ENCODE results near the gene TRIM31.

The TRIM31 gene

GRCh38 chr6:30113003-30113759, at the start of gene TRIM31:
TRIM31 (minus strand) TSS chr6:30113090; CDS start chr6:30112805, 285 bp downstream.
- DNase-seq: no peak

- no peak for DNase-seq
Observed at GRCh38 chr6:30162265-30163089, 49.6 kb upstream of the TRIM31 start.

- DNase-seq: no peak
Observed at GRCh38 chr6:30160785-30161531, 48.1 kb upstream of the TRIM31 start, which contains the start of gene TRIM10. TRIM10 (minus strand) TSS chr6:30161211; CDS start chr6:30160858, 353 bp downstream.

GRCh38 chr6:30160008-30160784, 47.3 kb upstream of the TRIM31 start:
- DNase-seq: no peak

GRCh38 chr6:30158475-30159040, 45.7 kb upstream of the TRIM31 start:
- DNase-seq: no peak

DNA sequence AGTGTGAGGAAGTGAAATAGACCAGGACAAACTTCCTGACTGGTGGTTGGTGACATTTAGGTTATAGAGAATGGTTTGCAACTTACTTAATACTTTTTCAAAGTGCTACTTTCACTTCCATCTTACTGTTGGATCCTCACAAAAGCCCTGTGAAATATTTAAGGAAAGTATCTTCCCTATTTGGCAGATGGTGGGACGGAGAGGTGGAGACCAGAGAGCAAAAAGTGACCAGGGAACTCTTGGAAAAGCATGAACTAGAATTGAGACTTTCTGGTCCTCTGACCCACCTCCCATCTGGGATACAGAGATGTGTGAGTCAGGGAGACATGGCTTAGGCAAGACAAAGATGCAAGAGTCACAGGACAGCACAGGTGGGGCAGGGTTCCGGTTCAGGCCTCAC, 45.1 kb upstream of the TRIM31 start:
- DNase-seq: no peak

GRCh38 chr6:30157581-30157980, 44.7 kb upstream of the TRIM31 start:
- no peak for DNase-seq

- DNase-seq: no peak
Observed at GRCh38 chr6:30156774-30157173, 43.9 kb upstream of the TRIM31 start.

GRCh38 chr6:30156262-30156599, 43.3 kb upstream of the TRIM31 start:
- no peak for DNase-seq

- no peak for DNase-seq
Observed at GRCh38 chr6:30155520-30156261, 42.8 kb upstream of the TRIM31 start.

- no peak for DNase-seq
Observed at GRCh38 chr6:30154709-30155519, 42.0 kb upstream of the TRIM31 start.

DNA sequence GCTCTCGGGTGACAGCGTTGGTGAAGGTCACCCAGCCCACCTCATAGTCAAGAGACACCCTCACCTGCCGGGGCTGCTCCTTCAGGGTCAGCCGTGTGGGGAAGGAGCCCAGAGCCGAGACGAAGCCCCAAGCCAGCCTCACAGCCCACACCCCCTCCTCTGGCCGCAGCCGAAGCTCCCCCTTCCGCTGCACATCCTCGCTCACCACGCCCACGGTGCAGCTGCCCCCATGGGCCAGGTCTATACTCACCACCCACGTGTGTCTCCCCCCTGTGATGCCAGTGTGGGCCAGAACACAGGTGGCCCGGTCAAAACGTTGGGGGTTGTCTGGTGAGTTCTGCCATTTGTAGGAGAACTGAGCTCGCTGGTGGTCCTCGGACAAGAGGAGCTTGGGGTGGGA, 41.2 kb upstream of the TRIM31 start:
- no peak for DNase-seq

- DNase-seq: no peak
Observed at GRCh38 chr6:30152910-30153610, 40.2 kb upstream of the TRIM31 start.

GRCh38 chr6:30152016-30152673, 39.3 kb upstream of the TRIM31 start:
- no peak for DNase-seq

DNA sequence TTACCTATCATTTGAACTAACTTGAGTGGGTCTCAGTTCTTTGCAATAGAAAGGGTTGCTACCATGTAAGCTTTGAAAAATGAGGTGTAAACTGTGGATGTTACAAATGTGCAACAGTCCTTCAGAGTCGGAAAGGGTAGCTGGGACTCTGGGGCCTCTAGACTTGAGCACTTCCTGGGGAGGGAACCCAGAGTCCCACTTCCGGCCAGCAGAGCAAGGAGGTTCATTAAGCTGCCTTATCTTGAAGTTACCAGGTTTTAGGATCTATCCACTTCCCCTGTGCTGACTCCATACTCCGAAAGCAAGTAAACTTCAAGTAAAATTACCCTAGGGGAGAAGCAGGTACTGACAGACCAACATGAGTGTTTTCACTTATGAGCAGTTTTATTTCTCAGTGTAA, 38.7 kb upstream of the TRIM31 start:
- no peak for DNase-seq

DNA sequence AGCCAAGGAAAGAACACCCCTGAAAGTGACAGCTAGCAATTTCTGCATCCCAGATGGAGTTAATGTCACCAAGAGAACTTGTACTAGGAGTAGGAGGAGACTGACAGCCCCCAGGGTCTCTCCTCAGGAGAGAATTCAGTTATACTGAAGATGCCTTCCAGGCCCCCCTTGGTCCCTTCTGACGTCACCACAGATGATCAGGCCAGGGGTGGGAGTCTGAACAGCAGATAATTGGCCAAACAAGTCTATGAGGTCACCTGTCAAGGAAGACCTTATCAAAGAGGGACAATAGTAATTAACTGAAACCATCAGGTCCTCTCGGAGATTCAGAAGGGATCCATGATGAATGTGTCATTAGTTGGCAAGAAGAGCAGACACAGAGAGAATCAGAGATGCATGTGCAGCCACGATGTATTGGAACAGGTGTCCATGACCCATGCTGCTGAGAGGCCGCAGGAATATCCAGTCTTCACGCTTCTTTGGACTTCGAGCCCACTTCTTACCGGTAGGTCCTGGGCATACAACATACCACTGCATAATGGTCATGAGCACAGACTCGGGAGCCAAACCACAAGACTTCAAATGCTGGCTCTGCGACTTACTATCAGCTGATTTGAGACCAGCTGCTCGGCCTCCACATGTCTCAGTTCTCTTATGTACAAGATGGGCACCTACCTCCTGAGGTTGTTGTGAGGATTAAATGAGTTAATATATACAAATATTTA, 37.9 kb upstream of the TRIM31 start:
- no peak for DNase-seq

DNA sequence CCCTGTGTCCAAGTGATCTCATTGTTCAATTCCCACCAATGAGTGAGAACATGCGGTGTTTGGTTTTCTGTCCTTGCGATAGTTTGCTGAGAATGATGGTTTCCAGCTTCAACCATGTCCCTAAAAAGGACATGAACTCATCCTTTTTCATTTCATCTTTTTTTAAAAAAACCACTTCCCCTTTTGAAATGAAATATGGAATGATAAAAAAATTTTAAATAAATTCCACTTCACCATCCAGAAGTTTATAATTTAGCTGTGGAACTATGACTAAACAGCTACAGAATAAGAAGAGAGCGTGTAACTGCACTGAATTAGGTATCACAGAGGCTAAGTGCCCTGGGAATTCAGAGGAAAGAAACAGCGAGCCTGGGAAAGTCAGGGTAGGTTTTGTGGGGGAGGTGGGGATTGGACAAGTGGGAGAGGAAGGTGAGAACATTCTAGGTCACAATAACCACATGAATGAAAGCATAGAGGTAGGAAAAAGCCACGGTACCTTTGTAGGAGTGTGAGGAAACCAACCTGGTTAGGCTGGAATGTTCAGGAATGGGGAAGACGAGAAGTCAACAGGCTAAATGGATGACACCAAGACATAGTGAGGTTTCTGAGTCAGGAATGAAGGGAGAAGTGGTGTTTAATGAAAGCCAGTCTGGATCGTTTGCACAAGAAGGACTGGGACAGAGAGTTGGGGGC, 37.1 kb upstream of the TRIM31 start:
- no peak for DNase-seq

DNA sequence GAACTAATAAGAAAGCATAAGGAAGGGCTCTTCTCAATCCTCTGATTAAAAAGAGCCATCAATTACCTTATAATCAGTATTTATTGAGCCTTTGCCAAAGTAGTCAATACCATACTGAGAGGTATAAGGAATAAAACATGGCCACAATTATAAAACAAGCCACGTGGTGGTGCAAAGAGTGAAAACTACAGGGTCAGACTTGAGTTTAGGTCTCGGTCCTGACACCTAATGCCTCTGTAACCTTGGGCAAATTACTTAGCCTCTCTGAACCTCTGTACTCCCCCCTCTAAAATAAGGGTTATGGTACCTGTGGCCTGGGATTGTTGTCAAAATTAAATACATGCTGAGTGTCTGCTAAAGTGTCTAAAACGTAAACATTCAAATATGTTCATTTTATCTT, 36.3 kb upstream of the TRIM31 start:
- no peak for DNase-seq

Measured in stimulated activated naive CD4-positive, alpha-beta T cell (primary cell).